Measurements from ENCODE around the gene EFS. TPM values are rescaled to one million over a fixed set of nuclear protein-coding genes. Genes with fewer than 3 reads are reported as not detected.

The EFS gene
- polyA plus RNA-seq, 1 donor (not counting 4 experiments of a cell fraction or from before 2014, with no cell fraction given), result 1.4 TPM

GRCh38 chr14:23388996-23389395 is 24.0 kb upstream of the EFS start:
- Histone ChIP-seq H3K79me2 (ENCODE audit: control insufficient read depth, insufficient read depth, low read length) (no peaks in the 10 kb centered on the region), H3K4me2 (ENCODE audit: control insufficient read depth, extremely low read depth, insufficient read depth, low read depth, low read length) (no peak overlapping the region), H3K4me3 (ENCODE audit: control insufficient read depth in 2 of 3, extremely low read depth in 1 of 3, insufficient read depth in 2 of 3, low read depth in 1 of 3, low read length in 3 of 3) (no peak overlapping the region), H3K27me3 (ENCODE audit: control insufficient read depth, extremely low read depth, insufficient read depth, low read length) (peaks cover 9% of the 10 kb centered on the region), H3K27ac (ENCODE audit: control insufficient read depth, insufficient read depth, low read length) (no peak overlapping the region), H3K36me3 (ENCODE audit: control insufficient read depth in 2 of 2, extremely low read depth in 1 of 2, insufficient read depth in 2 of 2, low read length in 2 of 2) (no peaks in the 10 kb centered on the region), H3K9ac (ENCODE audit: control insufficient read depth, extremely low read depth, insufficient read depth, low read length) (no peak overlapping the region), H3K4me1 (ENCODE audit: control insufficient read depth, extremely low read depth, insufficient read depth, low read length) (no peaks in the 10 kb centered on the region), H4K20me1 (ENCODE audit: control insufficient read depth, extremely low read depth, insufficient read depth, low read length) (no peaks in the 10 kb centered on the region), H2AFZ (ENCODE audit: control insufficient read depth, low read length) (no peak overlapping the region), H3K9me3 (ENCODE audit: control insufficient read depth, low read depth, low read length) (no peaks in the 10 kb centered on the region), H3K9me1 (ENCODE audit: control insufficient read depth, extremely low read depth, insufficient read depth, low read length) (no peaks in the 10 kb centered on the region)
- DNase-seq (ENCODE audit: low read depth, low spot score), result no peak
- dilution Hi-C loops (cut with MboI; ENCODE audit: extremely low pct_ligation_motif_present, low sequenced_read_pairs), result no loop called here
- TF ChIP-seq CTCF (optimal IDR thresholded peaks at IDR 0.05 in 1 of 3, IDR thresholded peaks at IDR 0.05 in 1 of 3, conservative IDR thresholded peaks at IDR 0.05 in 1 of 3; ENCODE audit: extremely low read depth in 1 of 3, insufficient read depth in 2 of 3, low read length in 3 of 3) (no peak), EZH2 (IDR thresholded peaks at IDR 0.05; ENCODE audit: low read length) (no peak)
- no peak for FAIRE-seq

DNA sequence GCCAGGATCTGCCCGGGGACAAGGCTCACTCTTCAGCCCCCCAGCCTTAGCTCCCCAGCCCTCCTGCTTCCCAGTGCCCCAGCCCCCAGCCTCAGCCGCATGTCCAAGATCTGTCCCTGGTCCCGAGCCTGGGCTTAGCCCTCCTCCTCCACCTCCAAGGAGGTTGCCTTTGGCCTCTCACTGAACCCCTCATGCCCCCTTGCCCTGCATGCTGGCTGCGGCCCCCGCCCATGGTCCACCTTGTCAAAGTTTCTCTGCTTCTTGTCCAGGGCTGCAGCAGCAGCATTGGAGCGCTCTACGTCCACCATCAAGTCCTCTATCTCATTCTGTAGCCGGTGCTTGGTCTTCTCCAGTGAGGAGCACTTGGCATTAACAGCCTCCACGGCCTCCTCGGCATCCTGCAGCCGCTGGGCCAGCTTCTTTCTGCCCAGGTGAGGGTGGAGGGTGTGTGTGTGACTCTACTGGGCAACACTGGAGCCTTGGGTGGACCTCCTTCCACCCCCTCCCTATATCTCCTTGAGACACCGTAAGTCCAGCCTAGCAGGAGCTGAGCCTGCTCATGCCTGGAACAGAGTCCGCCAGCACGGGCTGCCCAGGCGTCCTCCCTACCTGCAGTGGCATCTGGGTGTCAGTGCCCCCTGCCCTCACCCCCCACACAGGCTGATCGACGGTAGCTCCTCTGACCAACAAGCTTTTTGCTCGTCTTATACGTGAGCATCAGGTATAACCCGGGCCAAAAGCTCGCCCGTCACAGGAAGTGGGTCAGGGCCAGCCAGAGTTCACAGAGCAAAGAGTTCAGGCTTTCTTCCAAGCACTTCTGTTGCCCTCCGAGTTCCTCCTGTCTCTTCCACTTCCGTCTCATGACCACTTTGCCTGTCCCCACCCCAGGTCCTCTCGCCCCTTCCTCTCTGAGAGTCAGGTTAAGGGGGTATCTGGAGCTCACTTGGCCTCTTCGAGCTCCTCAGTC is 23.2 kb upstream of the EFS start:
- H3K9me1 ChIP-seq (ENCODE audit: control insufficient read depth, extremely low read depth, insufficient read depth, low read length), result no peaks in the 10 kb centered on the region
- no peaks in the 10 kb centered on the region for H3K4me1 ChIP-seq (ENCODE audit: control insufficient read depth, extremely low read depth, insufficient read depth, low read length)
- DNase-seq (ENCODE audit: low read depth, low spot score), result no peak
- no peaks in the 10 kb centered on the region for H3K79me2 ChIP-seq (ENCODE audit: control insufficient read depth, insufficient read depth, low read length)
- no peak overlapping the region for H3K4me3 ChIP-seq (ENCODE audit: control insufficient read depth in 2 of 3, extremely low read depth in 1 of 3, insufficient read depth in 2 of 3, low read depth in 1 of 3, low read length in 3 of 3)
- no peaks in the 10 kb centered on the region for H3K9me3 ChIP-seq (ENCODE audit: control insufficient read depth, low read depth, low read length)
- no peak overlapping the region for H3K4me2 ChIP-seq (ENCODE audit: control insufficient read depth, extremely low read depth, insufficient read depth, low read depth, low read length)
- no peak overlapping the region for H3K27ac ChIP-seq (ENCODE audit: control insufficient read depth, insufficient read depth, low read length)
- no peaks in the 10 kb centered on the region for H3K36me3 ChIP-seq (ENCODE audit: control insufficient read depth in 2 of 2, extremely low read depth in 1 of 2, insufficient read depth in 2 of 2, low read length in 2 of 2)
- FAIRE-seq, result no peak
- H4K20me1 ChIP-seq (ENCODE audit: control insufficient read depth, extremely low read depth, insufficient read depth, low read length), result no peaks in the 10 kb centered on the region
- peaks cover 9% of the 10 kb centered on the region for H3K27me3 ChIP-seq (ENCODE audit: control insufficient read depth, extremely low read depth, insufficient read depth, low read length)
- H2AFZ ChIP-seq (ENCODE audit: control insufficient read depth, low read length), result no peak overlapping the region
- no peak overlapping the region for H3K9ac ChIP-seq (ENCODE audit: control insufficient read depth, extremely low read depth, insufficient read depth, low read length)
- no peak for TF ChIP-seq CTCF (optimal IDR thresholded peaks at IDR 0.05 in 1 of 3, IDR thresholded peaks at IDR 0.05 in 1 of 3, conservative IDR thresholded peaks at IDR 0.05 in 1 of 3; ENCODE audit: extremely low read depth in 1 of 3, insufficient read depth in 2 of 3, low read length in 3 of 3)
- TF ChIP-seq EZH2 (IDR thresholded peaks at IDR 0.05; ENCODE audit: low read length), result no peak
- dilution Hi-C loops (cut with MboI; ENCODE audit: extremely low pct_ligation_motif_present, low sequenced_read_pairs), result no loop called here
